ENCODE data around the gene ZBTB12.

DNA sequence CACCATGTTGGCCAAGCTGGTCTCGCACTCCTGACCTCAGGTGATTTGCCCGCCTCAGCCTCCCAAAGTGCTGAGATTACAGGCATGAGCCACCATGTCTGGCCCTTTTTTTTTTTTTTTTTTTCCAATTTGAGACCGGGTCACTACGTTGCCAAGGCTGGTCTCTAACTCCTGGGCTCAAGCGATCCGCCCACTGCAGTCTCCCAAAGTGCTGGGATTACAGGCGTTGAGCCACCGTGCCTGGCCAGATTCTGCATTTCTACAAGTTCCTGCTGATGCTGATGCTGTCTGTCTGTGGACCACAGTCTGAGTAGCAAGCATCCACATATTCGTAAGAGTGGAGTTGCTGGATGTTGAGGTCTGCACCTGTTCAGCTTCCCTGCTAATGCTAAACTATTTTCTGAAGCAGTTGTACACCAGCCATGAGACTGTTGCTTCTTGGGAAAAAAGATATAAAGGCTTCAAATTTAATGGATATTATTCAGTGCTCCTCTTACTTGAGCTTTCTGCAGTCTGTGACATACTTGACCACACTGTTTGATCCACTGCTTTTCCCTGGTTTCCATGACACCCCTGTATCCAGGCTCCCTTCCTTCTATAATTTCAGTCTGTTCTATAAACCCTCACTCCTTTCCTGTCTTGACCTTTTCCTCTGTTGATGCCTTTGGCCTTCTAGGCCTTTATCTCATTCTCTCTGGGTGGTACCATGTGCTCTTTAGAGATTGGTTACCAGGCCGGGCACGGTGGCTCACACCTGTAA lies 10.1 kb upstream of the ZBTB12 start:
- TF ChIP-seq, protein P1, sequence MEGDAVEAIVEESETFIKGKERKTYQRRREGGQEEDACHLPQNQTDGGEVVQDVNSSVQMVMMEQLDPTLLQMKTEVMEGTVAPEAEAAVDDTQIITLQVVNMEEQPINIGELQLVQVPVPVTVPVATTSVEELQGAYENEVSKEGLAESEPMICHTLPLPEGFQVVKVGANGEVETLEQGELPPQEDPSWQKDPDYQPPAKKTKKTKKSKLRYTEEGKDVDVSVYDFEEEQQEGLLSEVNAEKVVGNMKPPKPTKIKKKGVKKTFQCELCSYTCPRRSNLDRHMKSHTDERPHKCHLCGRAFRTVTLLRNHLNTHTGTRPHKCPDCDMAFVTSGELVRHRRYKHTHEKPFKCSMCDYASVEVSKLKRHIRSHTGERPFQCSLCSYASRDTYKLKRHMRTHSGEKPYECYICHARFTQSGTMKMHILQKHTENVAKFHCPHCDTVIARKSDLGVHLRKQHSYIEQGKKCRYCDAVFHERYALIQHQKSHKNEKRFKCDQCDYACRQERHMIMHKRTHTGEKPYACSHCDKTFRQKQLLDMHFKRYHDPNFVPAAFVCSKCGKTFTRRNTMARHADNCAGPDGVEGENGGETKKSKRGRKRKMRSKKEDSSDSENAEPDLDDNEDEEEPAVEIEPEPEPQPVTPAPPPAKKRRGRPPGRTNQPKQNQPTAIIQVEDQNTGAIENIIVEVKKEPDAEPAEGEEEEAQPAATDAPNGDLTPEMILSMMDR (IDR thresholded peaks at IDR 0.05 in 8 of 11, conservative IDR thresholded peaks at IDR 0.05 in 3 of 11): no peak
- TF ChIP-seq POLR2A (IDR thresholded peaks at IDR 0.05) (no peak), POLR2AphosphoS5 (IDR thresholded peaks at IDR 0.05) (no peak)

All from spleen (tissue), 7 donors.